ENCODE measurements around the gene ERCC4.
A peak's percentile ranks its signal among the peaks of the same experiment; 100 is the strongest.

ERCC4 gene

DNA sequence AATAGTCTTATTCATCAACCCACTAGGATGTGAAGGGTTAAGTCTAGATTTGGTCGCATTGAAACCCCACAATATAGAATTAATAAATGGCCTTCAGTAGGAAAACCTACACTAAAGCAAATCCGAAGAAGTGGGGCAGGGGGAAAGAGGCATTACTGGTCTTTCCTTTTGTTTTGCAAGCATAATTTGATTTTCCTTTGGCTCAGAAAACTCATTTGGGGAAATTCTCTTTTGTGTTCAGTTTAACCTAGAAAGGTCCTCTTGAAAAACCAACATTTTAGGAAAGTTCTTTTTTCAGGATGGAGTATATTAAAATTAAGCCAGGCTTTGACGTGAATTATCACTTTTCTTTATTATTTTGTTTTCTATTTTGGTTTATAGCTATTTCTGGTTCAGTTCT, 31.7 kb downstream of the ERCC4 start:
- no peak for DNase-seq

DNA sequence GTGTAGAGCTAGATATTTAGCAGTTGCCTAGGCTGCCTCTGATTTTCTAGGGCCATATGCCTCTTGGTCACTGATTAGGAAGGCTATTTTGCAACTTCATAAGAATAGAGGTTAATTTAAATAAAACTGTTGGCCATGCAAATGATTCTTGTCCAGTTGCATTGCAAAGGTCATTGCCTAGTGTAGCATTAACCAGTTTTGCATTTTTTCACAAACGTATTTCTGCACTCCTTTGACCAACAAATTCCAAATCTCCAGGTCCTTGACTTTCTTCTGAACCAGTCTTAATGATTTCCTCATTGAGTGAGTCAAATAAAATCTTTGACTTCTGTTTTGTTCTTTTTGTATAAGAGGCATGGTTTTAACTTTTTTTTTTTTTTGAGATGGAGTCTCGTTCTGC, 33.5 kb downstream of the ERCC4 start:
- no peak for DNase-seq

DNA sequence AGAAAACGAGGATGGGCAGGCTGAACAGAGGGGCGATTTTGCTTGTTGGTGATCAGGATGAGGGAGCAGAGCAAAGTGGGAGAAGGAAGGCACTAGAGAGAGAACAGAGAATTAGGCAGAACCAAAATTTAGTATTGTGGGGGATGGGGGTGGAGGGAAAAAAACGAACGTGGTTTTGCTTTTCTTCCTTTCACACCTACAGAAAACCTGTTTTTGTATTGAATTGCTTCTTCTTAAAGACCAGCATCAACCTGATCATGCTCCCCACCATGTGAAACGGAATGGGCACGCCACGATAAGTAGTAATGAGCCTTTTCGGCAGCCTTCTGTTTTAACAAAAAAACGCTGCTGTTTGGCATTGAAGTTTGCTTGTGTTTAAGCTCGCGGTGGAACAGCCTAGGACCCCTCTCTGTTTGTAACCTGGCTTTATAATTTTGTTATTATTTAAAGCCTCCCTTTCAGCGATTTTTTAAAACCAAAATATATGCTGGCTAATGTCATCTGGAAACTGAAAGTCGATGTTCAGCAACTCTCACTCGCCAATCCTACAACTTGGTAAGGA, 36.8 kb downstream of the ERCC4 start:
- no peak for DNase-seq

DNA sequence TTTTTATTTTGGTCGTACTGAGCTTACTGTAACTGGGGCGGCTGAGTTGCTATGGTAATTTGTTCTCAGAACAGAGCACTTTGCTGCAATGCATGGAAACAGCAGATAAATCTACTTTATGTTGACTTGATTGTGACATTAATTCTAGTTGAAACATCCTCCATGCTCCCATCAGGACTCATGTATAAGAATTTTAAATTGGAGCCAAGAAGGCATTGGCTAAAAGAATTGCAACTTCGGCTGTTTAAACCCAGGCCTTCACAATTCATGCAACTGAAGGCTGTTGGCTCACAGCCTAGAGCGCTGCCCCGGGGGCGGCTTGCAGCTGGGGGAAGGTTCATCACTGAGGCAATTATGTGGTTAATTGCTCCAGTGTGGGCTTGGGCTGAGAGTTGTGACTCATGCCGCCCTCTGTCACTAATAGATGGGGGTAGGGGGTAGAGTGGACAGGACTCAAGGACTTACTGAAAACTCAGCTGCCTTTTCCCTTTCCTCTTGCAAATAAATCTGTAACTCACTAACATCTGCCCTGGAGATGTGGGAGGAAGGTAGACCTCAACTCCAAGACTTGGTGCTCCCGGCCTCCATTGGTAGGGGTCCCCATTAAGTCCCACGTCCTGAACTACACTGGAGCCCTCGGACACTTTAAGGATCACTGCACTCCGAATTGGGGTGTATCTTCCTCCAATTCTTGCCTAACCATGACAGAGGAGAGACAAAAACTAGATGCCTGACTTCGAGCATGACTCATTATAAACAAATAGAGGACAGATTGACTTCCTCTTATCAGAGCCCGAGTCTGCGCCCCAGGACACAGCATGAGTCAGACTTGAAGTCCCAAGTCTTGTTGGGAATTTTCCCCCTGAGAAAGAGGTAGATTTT, 37.5 kb downstream of the ERCC4 start:
- peak; percentile 78 for DNase-seq

DNA sequence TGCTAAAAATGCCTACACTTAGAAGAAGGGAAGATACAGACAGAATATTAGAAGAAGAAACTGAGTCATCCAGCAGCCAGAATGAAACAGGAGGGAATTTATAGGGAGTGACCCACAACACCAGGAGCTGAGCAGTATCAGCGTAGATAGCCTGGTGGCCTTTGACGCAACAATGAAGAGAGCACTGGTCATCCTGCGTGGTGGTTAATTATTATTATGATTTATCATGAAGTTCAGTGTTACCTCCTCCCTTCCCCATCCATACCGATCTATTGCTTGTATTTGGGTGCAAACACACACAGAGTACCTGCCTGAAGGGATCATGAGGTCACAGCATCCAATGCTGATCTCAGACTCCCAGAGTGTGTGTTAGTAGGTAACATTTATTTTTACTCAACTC, 38.5 kb downstream of the ERCC4 start:
- no peak for DNase-seq

DNA sequence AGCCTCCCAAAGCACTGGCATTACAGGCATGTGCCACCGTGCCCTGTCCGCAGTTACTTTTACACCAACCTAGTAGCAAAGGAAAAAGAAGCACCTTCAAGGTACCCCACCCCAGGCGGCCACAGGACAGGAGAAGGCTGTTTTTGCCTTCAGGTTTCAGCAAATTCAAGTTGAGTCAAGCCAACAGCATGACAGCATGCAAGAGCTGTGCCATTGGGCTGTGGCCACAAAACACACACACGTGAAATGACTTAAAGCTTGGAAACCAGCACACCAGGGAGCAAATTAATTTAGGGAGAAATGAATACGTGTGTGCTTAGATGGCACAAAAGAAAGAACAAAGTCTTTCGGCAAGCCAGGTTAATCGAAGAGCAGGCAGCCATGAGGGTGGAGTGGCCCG, 39.7 kb downstream of the ERCC4 start:
- no peak for DNase-seq

DNA sequence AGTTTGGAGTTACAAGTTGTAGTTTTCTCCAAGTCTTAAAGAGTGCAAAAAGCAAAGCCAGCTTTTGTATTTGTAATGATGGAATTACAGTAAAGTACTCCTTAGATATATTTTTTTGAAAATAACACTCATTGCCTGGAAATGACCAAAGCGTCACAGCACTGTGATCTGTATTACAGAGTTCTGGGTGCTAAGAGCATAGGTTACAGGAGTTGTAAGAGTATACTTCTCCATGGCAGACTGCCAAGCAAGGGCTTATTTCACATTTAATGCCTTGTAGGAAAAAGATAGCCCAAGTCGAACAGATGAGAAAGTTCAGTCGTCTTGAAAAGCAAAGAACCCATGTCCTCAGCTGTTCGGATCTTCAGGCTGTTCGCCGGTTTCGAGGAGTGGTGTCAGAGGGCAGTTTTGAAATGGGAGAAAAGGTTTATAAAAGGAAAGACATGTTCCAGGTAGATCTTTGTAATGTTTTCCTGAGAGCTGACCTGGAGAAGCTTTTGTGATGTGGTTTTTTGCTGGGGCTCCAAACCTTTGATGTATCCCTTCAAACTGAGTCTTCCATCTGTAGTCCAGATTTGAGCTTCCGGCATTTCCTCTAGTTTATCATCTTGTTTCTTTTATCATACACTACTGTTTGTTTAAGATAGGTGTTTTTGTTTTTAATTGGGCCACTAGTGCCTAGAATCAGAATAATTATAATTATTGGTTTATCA, 41.3 kb downstream of the ERCC4 start:
- DNase-seq = no peak

DNA sequence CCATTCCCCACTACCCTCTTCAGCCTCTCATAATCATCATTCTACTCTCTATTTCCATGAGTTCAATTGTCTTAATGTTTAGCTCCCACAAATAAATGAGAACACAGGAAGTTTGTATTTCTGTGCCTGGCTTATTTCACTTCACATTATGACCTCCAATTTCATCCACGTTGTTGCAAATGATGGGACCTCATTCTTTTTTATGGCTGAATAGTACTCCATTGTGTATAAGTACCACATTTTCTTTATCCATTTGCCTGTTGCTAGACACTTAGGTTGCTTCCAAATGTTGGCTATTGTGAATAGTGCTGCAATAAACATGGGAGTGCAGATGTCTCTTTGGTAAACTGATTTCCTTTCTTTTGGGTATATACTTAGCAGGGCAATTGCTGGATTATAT, 42.3 kb downstream of the ERCC4 start:
- DNase-seq = no peak

DNA sequence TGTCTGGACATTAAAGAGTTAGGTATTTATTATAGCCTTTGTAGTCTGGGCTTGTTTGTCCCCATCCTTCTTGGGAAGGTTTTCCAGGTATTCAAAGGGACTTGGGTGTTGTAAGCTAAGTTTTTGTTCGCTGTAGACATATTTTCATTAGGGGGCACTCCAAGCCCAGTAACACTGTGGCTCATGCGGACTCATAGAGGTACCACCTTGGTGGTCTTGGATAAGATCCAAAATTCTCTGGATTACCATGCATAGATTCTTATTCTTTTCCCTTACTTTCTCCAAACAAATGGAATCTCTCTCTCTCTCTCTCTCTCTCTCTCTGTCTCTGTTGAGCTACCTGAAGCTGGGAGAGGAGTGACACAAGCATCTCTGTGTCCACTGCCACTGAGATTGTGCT, 48.9 kb downstream of the ERCC4 start:
- no peak for DNase-seq

DNA sequence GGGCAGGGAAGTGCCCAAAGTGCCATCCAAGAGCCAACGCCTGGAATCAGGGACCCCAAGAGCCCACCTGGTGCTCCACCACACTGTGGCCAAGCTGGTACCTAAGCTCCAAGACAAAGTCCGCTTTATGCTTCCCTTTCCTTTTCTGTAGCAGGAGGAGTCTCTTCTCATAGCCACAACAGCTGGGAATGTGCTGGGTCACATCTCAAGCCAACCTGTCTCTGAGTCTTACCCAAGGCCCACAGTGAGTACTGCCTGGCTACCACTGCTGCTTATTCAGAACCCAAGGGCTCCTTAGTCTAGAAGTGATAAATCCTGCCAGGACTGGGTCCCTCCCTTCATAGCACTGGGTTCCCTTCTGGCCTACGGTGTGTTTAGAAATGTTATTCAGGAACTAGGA, 49.8 kb downstream of the ERCC4 start:
- DNase-seq = no peak

DNA sequence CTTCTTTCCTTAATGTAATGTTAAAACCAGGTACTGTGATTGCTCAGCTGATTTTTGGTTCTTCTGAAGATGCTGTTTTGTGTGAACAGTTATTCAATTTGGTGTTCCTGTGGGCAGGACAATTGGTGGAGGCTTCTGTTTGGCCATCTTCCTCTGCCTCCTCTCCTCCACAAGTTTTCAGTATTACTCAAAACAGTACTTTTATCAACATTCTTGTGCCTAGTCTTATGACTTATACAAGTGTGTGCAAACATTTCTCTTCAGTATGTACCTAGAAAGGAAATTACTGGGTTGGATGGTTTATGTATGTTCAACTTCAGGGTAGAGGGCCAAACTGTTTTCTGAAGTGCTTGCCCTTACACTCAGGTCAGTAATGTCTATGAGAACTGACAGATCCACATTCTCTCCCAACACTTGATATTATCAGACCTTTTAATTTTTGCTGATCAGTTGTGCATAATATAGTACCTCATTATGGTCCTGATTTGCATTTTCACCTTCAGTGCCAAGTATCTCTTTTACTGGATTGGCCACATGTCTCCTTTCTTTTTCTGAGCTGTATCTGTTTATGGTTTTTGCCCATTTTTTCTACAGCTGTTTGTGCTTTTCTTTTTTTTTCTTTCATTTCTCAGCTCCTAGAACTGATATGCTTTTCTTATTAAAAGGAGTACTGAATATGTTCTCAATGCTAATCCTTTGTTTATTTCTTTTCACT, 50.9 kb downstream of the ERCC4 start:
- no peak for DNase-seq

DNA sequence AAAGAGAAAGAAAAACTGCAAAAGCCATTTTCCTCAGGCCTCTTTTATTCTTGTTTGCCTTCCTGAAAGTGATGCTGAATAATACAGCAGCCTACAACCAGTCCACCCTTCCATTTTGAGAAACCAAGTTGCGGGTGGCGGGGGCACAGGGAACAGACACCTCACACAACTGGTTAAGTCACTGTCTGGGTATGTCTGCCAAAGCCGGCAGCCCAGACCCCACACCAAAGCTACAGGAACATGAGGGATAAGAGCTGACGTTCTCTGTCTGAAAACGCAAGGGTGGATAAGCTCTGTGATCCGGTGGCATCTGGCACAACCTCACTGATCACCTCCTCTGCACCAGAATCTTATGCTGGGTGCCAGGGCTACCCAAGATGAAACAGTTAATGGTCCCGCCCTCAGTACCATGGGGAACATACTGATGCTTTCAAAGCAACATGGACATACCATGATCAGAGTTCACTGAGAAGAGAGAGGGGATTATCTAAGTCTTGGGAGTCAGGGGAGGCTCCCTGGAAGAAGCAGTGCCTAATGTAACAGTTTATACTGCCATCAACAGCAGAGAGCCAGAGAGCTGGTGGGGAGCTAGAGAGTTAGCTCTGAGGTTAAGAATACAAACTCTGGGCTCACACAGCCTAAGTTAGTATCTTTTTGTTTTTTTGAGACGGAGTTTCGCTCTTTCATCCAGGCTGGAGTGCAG, 53.5 kb downstream of the ERCC4 start:
- DNase-seq = no peak

DNA sequence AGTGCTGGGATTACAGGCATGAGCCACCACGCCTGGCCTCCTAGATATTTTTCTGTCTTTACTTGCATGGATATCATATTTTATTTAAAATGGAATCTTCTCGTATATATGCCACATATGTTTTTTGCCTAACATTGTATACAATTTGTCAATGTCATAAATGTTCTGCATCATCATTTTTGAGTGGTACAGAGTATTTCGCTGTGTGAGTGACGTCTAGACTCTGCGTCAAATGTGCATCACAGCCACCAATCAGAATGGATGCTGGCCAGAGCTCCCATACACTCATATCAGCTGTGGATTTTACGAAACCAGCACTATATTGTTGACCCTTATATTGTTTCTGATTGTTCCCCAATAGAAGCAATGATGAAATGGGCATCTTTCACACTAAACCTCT, 57.2 kb downstream of the ERCC4 start:
- no peak for DNase-seq

DNA sequence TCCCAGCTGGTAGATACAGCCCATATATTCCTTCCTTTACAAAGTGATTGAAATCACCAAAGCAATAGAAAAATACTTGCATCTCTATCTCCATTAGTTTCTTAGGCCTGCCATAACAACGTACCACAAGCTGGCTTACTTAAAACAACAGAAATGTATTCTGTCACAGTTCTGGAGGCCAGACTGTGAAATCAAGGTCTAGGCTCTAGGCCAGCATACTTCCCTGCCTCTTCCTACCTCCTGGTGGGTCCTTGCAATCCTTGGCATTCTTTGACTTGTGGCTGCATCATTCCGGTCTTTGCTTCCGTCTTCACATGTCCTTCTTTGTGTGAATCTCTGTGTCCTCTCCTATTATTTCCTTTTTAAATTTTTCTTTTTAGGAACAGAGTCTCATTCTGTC, 62.5 kb downstream of the ERCC4 start:
- DNase-seq = no peak

DNA sequence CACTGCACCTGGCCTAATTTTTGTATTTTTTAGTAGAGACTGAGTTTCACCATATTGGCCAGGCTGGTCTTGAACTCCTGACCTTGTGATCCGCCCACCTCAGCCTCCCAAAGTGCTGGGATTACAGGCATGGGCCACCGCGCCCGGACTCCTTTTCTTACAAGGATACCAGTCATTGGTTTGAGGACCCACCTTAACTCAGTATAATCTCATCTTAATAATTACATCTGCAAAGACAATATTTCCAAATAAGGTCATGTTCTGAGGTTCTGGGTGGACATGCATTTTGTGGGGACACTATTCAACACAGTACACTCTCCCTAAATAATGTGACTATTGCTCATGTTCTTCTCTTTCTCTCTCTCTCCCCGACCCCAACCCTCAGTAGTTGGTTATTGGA, 63.7 kb downstream of the ERCC4 start:
- DNase-seq = no peak

DNA sequence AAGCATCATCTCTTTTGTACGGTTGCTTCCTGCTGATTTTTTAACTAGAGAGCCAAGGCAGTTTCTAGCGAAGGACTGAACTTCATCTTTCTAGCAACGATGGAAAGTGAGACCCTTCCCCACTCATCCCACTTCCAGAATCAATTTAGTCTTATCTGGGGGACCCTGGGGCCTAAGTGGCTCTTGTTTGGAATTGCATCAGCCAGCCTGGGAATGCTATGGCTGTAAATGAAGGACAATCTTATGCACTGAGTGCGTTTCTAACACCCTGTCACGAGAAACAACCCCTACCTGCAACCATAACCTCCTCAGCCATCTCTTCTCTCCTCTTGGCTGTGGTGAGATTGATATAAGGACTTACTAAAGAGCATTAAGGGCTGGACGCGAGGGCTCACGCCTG, 64.8 kb downstream of the ERCC4 start:
- no peak for DNase-seq

DNA sequence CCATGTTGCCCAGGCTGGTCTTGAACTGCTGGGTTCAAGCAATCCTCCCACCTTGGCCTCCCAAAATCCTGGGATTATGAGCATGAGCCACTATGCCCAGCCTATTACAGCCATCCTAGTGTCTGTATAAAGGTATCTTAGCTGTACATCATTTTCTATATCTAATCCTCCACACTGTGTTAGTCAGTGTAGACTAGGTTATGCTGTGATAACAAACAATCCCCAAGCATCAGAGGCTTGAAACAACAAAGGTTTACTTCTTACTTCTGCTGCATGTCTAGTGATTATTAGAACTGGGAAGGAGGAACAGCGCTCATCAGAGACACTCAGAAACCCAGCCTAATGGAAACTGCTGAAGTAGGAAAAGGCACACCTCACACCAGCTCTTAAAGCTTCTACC, 68.1 kb downstream of the ERCC4 start:
- no peak for DNase-seq

DNA sequence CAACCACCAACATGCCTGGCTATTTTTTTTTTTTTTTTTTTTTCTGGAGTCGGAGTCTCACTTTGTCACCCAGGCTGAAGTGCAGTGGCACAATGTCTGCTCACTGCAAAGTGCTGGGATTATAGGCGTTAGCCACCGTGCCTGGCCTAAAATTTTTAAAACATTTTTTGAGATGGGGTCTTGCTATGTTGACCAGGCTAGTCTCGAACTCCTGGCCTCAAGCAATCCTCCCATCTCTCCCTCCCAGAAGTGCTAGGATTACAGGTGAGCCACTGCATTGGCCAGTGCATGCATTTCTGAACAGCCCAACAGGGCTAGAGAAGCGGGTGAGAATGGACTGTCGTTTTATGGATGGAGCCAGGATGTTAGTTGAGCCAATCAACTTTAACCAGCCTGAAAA, 72.4 kb downstream of the ERCC4 start:
- DNase-seq = no peak

DNA sequence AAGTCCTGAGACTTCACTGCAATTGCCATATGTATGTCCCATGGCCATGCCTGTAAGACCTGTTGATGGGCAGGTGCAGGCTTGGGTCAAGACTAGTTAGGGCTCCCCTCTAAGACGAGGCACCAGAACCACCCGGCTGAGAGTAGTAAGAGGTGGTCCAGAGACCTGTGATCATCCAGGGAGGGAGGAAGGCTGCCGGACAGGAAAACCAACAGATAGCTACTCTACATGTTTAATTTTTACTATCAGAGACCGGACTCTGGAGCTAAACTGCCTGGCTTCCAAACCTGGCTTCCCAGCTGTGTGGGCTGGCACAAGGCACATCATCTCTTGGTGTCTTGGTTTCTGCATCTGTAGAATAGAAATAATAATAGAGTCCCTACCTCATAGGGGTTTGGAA, 73.0 kb downstream of the ERCC4 start:
- no peak for DNase-seq

DNA sequence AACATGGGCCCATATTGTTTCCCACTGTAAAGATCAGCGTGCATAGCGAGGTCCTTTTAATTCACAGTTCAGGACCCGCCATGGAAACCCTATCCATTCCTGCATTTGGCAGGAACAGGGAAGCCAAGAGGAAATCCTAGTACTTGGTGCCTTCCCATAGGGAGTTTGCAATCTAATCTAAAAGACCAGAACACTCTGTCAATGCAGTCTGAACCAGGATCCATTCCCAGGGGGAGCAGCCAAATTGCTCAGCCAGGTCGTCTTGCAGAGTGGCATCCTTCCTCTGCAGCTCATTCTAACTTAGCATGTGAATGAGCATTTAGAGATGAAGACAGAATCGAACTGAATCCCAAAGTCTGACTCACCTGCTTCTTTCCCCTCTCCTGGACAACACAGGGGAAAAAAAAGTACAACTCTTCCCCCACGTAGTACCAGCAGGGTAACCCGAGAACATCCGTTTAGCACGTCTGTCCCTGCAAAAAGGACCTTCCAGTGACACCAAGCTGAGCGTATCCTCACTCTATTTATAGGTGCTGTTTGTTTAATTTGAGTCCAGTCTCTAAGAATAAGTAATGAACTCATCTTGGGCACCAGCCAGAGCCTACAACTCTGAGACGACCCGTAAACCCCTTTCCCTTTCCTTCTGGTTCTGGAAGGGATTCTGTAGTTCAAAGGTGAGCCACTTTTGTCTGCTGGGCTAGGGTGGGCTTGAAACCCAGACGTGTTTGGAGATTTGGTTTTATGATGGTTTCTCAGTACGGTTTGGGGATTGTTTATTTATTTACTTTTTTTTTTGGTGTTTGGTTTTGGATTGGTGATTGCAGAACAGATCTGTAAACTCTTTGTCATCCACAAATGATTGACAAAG, 74.5 kb downstream of the ERCC4 start:
- DNase-seq = no peak

DNA sequence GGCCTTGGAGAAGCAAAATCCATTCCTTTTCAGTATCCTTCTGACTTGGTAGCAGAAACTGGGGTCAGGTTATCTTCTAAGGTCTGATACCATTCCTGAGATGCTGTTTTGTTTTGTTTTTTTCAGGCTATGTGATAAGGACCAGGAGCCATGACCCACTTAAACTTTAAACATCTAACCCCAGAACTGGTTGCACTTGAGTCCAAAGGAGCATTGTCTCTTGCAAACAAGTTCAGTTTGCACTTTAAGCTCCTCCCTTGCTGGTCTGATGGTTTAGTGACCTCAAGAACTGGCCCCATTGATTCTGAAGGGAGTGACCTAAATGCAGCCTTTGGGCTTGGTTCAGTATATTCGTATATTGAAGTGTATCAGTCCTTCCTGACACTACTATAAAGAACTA, 75.2 kb downstream of the ERCC4 start:
- no peak for DNase-seq

DNA sequence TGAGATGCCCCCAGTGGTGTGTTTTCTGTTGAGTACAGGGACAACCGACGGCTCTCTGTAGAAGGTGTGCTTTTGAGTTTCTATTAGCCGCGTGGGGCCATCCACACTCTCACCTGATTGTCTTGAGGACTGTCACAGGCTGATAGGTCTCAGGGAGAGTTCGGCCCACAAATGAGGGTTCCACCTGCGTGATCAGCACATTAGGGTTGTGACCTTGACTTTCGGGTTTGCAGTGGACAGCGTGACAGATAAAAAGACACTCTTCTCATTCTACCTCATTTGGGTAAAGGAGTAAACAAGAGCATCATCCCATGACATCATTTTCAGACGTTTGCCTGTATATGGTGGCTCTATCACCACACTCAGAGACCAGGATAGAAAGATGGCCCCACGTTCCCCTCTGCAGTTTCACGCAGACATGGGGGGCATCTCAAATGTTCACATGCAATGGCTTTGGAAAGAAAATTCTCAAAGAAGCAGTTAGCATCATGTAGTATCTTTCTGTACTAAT, 76.9 kb downstream of the ERCC4 start:
- DNase-seq = no peak
